HG03342 (cell line): ENCODE data around the gene SFRP5.

Source experiments
- ATAC-seq: cut with Tn5 transposase; IDR thresholded peaks from one replicate; pipeline ENCODE4 v1.9.1; 2021; ENCODE audit warnings: mild to moderate bottlenecking, moderate library complexity; ENCODE audit not compliant: unreplicated experiment

Gene SFRP5

DNA sequence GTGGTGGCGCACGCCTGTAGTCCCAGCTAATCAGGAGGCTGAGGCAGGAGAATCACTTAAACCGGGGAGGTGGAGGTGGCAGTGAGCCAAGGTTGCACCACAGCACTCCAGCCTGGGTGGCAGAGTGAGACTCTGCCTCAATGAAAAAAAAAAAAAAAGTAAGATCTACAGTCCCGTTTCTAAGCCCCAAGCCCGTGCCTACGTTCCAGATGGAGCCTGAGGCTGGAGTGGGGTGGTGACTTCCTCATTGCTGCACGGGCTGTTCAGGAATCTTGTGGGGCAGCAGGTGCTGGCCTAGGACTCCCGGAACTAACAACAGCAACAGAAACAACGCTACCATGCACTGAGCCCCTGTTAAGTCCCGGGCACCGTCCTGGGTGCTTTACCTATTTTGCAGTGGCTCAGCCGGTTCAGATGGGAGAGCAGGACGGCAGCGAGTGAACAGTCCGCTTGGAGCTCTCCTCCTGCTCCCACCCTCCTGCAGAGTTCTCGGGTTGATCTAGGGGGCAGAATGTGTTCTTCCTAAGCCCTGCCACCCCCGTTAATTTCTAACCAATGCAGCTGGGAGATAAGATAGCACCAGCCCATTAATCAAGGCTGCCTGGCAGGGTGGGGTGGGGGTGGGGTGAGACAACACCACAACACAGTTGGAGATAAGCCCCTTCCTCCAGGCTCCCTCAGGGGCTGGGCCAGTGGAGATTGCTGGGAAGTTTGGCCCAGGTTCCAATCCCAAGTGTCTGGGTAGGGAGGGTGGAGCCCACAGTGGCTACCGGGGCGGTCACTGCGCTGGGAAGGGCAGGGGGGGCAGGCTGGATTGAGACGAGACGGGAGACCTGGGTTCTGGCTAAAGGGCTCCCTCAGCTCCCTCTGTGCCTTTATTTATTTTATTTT lies 17.0 kb upstream of the SFRP5 start:
- ATAC-seq, result no peak

DNA sequence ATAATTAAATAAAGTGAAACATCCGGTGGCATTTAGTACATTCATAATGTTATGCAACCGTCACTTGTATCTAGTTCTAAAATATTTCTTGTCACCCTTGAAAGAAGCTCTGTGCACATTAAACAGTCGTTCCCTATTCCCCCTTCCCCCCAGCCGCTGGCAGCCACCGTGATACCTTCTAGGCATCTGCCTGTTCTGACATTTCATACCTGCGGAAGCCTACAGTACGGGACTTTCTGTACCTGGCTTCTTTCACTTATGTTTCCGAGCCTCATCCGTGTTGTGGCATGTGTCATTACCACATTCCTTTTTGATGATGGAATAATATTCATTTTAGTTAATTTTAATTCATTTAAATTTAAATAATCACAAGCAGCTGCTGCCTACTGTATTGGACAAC lies 13.9 kb upstream of the SFRP5 start:
- ATAC-seq, result no peak

GRCh38 chr10:97785231-97785630 lies 13.4 kb upstream of the SFRP5 start:
- no peak for ATAC-seq

DNA sequence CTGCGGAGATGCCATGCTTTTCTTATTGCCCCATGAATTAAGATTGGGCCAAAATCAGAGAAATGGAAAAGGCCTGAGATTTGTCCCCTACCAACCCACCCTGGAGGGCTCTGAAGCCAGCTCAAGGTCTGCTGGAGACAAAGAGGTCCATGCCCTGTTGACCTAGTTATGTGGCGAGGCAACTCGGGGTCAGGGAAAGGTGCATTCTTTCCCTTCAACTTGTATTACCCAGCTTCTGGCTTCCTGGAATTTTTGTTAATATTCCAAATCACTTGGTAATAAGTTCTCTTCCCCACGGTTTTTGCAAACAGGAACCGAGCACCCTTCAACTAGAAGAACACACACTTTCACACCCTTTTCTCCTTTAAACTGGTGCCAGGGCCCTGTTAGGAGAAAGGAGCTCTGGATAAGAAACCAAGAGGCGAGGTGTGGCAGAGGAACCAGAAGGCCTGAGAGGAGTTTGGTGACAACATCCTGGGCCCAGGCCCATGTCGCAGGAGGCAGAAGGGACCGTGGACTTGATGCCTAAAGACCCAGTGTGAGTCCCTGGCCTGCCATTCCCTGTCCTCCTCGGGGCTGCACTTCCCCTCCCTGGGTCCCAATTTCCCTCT lies 12.5 kb upstream of the SFRP5 start:
- ATAC-seq, result no peak

- no peak for ATAC-seq
Measured at GRCh38 chr10:97782455-97783228, 10.8 kb upstream of the SFRP5 start.

GRCh38 chr10:97781618-97782331 lies 10.0 kb upstream of the SFRP5 start:
- ATAC-seq, result no peak

DNA sequence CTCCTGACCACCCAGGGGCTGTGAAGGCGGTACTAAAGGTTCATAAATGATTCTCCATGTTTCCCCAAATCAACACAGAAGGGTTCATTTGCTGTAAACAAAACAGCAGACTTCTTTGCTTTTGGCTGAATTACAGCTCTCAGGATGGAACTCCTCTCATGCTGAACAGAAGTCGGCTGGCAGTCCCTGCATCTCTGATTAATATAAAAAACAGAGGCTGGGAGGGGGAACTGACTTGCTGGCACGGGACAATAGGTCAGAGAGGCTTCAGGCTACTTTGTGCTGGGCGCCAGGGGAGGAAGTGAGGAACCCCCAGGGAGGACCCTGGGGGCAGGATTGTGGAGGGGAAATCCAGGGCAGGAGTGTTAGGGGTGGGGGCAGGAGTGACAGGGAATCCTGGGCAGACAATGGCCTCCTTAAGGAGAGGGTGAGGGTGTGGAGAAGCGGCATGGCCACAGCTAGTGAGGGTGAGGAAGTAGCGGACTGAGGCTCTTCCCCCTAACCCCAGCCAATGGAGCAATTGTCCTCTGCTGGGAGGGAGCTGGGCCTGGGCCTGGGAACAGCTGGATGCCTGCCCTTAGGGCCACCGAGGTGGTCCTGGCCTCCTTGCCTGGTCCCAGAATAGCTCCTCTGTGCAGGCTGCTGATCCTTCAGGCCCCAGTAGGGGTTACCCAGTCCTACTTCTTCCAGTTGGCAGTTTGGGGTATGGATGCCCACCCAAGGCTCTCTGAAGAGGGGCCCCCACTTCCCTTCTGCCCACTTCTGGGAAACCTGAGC lies 9.2 kb upstream of the SFRP5 start:
- no peak for ATAC-seq

- no peak for ATAC-seq
Measured at GRCh38 chr10:97779975-97780374, 8.2 kb upstream of the SFRP5 start.

DNA sequence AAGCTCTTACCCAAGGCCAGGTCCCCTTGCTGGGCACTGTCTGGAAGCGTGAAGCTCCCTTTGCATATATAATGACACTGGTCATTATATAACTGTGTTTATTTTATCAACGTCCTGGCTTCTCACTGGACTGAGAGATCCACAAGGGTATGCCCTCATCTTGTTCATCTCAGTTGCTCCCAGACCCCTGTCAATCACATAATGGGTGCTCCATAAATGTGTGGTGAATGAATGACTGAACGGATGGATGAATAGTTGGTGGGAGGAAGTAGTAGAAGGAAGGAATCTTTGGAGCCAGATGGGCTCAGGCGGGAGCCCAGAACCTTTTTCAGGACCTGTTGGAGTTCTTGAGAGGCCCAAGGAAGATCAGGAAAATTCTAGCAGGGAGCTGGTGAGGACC lies 7.7 kb upstream of the SFRP5 start:
- ATAC-seq, result no peak

- no peak for ATAC-seq
Measured at GRCh38 chr10:97778452-97779302, 6.9 kb upstream of the SFRP5 start.

- ATAC-seq, result no peak
Measured at GRCh38 chr10:97777143-97777542, 5.3 kb upstream of the SFRP5 start.

DNA sequence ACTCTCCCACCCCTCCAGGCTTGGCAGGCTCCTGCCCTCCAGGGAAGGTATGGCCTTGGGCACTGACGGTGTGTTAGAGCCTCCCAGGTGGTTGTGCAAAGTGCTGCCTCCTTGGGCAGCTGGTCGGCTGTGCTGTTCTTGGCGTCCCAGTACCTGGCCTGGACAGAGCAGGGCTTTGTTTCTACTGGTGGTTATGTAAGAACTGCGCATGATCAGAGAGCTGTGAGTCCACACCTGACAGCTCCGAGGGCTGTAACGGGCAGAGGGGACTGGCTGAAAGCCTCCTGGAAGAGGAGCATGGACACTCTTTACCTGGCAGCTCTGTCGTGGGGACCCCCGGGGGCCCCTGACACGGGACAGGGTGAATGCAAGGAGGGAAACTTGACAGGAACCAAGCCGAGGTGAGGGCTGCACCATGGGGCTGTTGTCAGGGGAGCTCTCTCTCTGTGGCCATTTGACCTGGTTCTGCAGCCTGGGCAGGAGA lies 3.1 kb upstream of the SFRP5 start:
- ATAC-seq, result no peak

DNA sequence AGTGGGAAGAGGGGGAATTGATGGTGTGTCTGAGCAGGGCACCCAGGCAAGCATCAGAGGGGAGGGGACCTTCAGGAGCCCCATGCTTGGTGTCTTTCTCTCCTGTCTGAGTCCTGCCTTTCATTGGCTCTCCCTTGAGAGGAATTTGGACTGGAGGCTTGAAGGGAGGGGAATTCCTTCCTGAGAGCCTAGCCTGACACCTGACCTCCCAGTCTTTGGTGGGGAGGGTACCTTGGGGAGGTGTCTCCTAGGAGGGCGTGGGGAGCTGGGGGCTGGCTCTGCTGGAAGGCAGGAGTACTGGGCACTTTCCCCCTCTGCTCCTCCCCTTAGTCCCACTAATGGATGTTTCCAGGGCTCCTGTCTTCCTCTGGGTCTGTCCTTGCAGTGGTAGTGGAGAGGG lies 1.3 kb upstream of the SFRP5 start:
- ATAC-seq, result no peak

DNA sequence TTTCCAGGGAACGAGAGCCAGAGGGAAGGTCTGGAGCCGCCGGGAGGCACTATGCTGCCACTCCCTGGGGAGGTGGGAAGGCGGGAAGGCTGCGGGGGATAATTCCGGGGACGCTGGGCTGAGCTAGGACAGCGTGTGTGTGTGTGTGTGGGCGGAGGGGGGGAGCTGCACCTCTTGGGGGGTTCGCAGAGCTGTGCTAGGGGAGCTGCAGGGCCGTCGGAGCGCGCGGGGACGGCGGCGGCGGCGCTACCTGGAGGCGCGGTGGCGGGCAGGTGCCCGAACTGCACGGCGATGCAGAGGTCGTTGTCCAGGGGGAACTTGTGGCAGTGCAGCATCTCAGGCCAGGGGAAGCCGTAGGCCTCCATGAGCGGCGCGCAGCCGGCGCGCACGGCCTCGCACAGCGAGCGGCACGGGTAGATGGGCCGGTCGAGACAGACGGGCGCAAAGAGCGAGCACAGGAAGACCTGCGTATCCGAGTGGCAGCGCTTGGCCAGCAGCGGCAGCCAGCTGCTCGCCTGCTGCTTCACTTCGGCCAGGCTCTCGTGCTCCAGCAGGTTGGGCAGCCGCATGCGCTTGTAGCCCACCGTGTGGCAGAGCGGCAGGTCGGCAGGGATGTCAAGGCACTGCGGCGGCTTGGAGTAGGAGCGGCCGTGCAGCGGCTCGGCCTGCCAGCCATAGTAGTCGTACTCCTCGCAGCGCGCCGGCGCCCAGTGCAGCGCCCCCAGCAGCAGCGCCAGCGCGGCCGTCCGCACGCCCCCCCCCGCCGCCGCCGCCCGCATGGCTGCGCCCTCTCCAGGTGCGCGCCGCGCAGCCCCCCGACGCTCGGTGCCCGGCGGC lies 526 bp downstream of the SFRP5 start:
- ATAC-seq, result no peak

DNA sequence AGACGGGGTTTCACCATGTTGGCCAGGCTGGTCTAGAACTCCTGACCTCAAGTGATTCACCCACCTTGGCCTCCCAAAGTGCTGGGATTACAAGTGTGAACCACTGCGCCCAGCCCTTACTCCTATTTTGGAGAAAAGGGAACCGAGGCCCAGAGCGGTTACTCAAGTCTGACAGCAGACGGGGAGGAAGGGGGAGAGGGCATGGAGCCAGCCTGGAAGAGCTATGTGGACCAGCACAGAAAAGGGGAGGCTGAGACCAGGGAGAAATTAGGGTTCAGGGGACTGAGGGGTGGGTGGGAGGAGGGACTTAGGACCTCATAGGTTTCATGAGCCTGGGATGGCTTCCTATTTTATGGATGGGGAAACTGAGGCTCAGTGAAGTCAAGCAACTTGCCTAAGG lies 1.5 kb downstream of the SFRP5 start:
- ATAC-seq, result no peak

DNA sequence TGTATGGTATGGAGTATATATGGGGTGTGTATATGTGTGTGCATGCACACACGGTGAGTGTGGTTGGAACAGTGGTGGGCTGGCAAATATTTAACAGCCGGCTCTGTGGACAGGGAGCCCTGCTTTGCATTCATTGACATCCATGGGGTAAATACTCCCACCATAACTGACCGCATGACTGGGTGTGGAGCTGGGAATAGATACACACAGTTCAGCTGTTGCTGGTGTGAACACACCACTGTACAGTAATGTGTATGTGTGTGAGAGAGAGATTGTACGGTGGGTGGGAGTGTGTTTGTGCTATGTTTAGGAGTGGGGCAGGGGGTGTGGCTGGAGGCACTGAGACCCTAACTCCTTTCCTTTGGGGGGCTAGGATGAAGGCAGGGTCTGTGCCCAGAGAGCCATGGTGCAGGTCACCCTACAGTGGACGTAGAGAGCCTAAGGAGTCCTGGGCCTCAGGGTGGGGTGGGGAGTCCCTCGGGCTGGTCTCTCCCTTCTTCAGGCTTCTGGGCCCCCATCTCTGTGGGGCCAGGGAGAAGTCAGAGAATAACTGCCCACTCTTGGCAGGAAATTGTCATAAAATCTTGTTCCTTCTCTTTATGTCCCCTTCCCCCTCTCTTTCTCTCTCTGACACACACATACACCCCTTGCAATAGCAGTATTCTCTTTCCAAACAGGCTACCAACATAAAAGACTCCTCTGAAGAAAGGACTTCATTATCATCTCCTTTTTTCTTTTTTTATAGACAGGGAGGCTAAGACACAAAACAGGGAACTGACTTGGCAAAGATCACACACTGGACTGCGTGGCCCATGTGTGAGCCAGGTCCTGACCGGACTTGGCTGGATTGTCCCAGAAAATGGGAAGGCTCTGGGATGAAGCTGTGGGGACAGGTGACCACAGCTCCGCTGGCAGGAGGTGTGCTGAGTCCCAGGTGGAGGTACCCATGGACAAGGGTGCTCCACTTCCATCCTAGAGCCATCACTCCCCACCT lies 3.2 kb downstream of the SFRP5 start:
- ATAC-seq, result no peak
